ENCODE results near the gene PIK3CD. TPM values are rescaled to one million over a fixed set of nuclear protein-coding genes. Genes with fewer than 3 reads are reported as not detected.
A peak's percentile ranks its signal among the peaks of the same experiment; 100 is the strongest.

The PIK3CD gene
- total RNA-seq, 1 experiment from 2014 or later: 8.5 TPM

DNA sequence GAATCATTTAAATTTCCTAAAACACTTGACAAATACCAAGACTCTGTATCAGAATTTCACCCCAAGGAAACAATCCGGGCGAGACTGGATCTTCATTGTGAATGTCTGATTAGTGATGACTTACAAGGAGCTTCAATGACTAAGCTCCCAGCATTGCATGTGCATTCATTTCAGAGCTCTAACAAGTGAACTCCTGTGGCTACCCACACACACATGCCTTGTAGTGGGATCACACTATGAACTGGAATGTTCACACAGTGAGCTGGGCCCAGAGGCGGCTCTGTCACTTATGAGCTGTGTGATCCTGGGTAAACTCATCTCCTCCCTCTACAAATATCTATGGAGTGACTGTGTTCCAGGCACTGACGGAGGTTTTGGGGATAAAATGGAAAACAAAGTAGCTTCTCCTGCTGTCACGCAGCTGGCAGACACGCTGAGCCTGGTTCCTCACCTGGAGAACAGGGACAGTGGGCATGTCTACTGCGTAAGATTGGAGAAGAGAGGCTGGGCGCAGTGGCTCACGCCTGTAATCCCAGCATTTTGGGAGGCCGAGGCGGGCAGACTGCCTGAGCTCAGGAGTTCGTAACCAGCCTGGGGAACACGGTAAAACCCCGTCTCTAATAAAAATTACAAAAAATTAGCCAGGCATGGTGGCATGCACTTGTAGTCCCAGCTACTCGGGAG lies 115.4 kb downstream of the PIK3CD start:
- DNase-seq (ENCODE audit: low read depth): peak; percentile 100

GRCh38 chr1:9767964-9768668 lies 116.6 kb downstream of the PIK3CD start:
- DNase-seq (ENCODE audit: low read depth): no peak

DNA sequence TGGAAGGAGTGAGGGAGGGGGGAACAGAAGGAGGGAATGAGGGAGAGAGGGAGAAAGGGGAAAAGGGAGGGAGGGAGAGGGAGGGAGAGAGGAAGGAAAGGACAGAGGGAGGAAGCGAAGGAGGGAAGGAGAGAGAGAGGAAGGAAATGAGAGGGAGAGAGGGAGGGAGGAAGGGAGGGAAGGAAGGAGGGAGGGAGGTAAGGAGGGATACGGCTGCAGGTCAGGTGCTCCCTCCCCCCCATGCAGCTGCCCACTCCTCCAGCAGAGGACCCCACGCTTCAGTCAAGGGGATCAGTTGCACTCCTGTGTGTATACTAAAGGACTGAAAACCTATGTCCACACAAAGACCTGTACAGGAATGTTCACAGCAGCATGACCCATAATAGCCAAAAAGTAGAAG lies 117.5 kb downstream of the PIK3CD start:
- DNase-seq (ENCODE audit: low read depth): no peak

- DNase-seq (ENCODE audit: low read depth): no peak
Observed at GRCh38 chr1:9770298-9770697, 118.8 kb downstream of the PIK3CD start.

DNA sequence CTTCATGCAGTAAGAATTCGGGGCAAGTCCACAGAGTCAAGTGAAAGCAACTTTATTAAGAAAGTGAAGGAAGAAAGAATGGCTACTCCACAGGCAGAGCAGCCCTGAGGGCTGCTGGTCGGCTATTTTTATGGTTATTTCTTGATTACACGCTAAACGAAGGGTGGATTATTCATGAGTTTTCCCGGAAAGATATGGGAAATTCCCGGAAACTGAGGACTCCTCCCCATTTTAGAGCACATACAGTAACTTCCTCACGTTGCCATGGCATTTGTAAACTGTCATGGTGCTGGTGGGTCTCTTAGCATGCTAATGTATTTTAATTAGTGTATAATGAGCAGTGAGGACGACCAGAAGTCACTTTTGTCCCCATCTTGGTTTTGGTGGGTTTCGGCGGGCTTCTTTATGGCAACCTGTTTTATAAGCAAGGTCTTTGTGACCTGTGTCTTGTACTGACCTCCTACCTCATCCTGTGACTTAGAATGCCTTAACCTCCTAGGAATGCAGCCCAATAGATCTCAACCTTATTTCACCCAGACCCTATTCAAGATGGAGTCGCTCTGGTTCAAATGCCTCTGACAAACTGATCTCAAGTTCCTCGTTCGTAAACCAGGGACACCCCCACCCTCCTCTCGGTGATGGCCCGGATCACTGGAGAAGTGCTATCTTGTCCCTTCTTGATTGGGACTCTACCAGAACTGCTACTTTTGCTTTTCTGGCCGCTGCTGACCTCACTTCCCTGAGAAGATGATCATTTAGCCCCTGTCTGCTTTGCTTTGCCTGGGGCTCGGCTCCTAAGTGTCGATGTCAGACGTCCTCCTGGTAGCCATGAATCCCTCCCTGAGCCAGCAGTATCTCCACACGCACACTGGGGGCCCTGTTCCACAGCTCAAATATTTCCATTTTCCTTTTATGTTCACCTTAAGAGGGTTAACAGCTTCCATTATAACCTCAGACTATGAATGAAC lies 123.5 kb downstream of the PIK3CD start:
- DNase-seq (ENCODE audit: low read depth): no peak

DNA sequence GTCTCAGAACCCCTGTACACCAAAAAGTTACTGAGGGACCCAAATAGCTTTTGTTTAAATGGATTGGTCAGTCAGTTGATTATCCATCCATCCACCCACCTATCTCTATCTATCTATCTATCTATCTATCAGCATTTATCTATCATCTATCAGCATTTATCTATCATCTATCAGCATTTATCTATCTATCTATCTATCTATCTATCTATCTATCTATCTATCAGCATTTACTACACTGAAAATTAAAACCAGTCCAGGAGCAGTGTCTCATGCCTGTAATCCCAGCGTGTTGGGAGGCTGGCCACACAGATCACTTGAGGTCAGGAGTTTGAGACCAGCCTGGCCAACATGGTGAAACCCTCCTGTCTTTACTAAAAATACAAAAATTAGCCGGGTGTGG lies 125.2 kb downstream of the PIK3CD start:
- DNase-seq (ENCODE audit: low read depth): no peak

Other genes starting within 250 kb of the PIK3CD start
- 11.3 and 15.5 TPM in 2 replicates for gene SLC25A33, start 112.3 kb upstream of the PIK3CD start, total RNA-seq (2014; rRNA removed; shearing (Covaris generic))
- gene TMEM201, start 62.8 kb upstream of the PIK3CD start, total RNA-seq (2014; rRNA removed; shearing (Covaris generic)): 9.7 and 13.6 TPM in 2 replicates
- gene CLSTN1, start 172.2 kb downstream of the PIK3CD start, total RNA-seq (2014; rRNA removed; shearing (Covaris generic)): 58.6 and 97.5 TPM in 2 replicates